NCI-H128 (cell line): Measurements from ENCODE around the gene COX6B2.

ENCODE experiments used
- DNase-seq: peaks from one replicate; lab custom pipeline; 2025; ENCODE audit not compliant: unreplicated experiment; lab: John Stamatoyannopoulos, UW

Gene COX6B2

DNA sequence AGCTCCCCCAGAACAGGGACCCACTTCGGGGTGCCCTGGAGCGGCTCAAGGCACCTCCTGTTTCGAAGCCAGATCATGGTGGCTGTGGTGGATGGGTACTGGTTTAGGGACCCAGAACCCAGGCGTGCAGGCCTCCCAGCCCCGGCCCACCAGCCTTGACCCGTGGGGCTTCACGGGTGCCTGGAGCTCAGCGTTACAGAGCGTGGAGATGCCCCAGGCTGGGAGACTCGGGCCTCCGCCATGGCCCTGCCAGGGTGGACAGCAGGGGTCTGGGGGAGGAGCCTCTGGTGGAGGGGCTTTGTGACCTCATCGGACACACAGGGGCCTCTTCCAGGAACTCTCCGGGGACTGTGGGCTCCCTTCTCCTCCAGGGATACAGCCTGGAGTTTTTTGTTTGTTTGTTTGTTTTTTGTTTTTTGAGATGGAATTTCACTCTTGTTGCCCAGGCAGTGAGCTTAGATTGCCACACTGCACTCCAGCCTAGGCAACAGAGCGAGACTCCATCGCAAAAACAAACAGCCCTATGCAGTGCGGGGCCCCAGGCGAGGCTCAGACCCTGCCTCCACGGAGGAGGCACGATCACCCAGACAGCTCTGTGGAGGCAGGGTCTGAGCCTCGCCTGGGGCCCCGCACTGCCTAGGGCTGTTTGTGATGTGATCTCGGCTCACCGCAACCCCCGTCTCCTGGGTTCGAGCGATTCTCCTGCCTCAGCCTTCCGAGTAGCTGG lies 8.6 kb upstream of the COX6B2 start, which contains the start of gene GARIN5B:
Gene GARIN5B, minus strand, starts transcription at position 271 of the 727 bp plus-strand sequence. Its CDS starts 194 bp downstream, at position 77.
- DNase-seq: no peak

DNA sequence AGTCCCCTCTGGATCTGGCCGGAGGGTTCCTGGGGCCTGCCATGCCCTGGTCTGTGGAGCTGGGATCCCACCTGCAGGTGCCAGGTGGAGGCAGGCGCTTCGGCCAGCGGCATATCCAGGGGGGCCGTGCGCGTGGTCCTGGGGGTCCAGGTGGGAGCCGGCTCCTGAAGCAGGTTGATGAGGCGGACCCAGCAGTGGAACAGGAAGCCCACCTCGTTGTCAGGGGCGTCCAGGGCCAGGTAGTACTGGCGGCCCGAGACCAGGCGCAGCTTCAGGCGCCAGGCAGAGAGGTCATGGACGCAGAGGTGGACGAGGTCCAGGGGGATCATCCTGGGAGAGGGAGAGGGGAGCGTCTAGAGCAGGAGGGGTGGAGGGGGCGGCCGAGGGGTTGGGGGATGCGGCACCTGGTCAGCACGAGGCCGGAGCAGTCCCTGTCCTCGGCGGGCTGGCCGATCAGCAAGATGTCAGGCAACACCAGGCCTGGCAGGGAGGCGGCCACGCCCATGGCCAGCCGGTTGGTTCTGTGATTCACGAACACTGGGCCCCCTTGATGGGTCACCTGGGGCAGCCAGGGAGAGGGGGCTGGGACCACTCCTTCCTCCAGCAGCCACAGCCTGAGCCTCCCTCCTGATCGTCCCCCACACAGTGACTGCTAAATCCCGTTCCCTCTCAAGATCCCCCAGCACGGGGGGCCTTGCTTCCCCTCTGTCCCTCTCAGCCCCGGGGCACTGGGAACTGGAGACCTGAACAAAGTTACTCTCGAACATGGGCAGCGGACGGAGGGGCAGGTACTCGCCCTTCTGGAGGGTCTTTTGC lies 7.9 kb upstream of the COX6B2 start:
- no peak for DNase-seq

DNA sequence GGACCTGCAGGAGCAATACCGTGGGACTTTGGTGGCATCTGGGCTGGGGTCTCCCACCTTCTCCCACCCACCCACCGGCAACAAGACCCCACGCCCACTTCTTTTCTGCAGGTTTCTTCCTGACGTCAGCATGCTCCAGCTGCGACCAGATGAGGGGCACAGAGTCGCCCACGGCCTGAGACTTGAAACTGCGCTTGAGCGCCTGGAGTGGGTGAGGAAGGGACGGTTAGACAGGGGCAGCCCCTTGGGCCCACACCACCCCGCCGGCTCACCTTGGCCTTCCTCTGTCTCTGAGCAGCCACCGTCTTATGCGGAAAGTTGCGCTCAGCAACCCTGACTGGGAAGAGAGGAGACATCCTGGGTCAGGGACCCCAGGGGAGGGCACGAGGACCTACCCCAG lies 6.4 kb upstream of the COX6B2 start:
- DNase-seq: no peak

DNA sequence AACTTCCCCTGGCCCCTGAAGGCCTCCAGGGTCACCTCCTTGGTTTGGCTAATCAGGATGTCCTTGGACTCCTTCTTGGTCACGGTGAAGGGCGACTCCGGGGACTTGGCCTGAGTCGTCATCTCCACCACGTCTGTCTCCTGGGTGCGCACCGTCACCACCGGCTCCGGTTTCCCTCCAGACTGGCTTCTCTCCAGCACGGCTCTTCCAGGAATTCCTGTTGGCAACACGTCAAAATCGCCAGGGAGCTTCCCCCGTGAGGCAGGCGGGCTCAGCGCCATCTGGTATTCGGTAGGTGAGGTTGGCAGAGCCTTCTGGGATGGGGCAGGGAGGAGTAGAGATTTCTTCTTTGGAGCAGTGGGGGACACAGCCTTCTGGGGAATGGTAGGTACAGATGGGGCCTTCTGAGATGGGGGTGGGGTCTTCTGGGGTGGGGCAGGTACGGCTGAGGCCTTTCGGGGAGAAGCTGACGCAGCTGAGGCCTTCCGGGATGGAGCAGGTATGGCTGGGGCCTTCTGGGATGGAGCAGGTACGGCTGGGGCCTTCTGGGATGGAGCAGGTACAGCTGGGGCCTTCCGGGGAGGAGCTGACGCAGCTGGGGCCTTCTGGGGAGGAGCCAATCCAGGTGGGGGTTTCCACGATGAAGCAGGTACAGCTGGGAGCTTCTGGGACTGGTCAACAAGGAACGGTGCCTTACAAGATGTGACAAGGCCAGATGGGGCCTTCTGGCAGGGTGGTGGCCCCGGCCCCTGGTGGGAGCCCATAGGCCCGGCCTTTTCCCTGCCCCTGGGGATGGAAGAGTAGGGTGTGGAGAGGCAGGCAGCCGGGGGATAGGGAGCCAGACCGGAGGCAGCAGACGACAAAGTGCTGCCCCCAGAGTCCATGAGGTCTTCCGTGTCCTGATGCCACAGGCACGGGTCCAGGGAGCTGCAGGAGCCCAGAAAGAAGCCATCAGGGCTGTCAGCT lies 4.7 kb upstream of the COX6B2 start:
- DNase-seq: no peak

DNA sequence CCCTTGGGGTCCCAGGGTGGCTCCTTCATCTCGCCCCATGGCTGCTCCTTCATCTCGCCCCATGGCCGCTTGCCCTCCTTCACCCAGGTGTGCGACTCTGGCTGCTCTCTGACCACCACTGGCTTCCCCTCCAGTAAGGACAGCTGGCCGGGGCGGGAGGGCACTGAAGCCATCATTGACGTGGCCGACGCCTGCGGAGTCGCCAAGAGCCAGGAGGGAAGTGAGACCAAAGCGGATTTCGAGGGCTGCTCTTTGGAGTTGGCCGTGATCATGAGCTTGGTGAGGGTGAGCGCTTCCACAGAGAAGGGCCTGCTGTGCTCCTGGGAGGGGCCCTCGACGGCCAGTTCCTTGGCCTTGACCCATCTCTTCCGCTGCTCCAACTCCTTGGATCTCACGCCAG lies 4.0 kb upstream of the COX6B2 start:
- no peak for DNase-seq

DNA sequence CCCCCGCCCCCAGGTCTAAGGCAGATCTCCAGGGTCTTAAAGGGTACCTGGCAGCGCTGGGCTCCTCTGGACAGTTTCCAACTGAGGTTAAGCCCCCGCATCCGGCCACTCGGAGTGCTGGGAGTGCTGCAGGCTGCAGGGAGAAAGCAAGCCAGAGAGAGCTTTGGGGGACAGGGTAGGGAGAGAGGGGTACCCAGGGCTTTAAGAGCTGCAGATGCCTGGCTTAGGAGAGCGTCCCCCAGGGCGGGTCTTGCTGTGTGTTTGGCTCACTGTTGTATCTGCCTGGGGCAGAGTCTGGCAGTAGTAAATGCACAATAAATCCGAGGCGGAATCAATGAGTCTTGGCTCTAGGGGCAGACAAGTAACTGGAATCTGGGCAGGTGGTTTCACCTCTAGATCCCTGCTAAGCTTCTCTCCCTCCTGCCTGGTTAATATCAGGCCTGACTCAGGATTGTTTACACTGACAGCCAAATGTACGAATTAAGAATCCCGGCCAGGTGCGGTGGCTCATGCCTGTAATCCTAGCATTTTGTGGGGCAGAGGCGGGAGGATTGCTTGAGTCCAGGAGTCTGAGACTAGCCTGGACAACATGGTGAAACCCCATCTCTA lies 798 bp upstream of the COX6B2 start:
- no peak for DNase-seq

DNA sequence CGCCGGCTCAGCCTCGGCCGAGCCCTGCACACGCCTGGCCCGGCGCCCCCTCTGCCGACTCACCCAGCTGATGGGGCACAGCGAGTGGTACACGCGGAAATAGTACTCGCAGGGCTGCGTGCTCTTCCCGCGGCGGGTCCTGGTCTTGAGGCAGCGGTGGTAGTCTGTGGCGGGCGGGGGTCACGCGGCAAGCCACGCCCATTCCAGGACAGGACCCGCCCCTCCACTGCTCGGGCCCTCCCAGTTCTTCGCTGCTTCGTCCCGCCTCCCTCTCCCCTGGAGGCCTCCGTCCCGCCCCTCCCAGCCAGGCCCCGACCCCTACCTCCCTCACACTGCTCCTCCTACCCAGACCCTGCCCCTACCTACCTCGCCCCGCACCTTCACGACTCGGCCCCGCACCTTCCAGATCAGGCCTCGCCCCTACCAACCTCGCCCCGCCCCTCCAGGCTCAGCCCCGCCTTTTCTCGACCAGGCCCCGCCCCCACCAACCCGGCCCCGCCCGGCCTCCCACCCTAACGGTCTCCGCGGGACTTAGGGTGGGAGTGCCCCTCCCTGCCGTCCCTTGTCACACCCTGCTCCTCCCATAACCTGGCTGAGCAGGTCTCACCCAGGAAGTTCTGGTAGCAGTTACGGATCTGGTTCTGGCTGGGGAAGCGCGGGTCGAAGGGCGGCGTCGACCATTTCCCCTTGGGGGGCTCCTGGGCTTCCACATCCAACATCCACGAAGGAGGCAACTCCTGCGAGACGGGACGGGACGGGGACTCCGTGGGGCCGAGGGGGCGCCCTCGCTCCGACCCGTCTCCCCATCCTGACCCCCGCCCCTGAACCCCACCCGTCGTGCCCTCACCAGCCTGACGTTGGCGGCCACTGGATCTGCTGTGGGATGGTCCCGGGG lies 469 bp downstream of the COX6B2 start:
- DNase-seq: no peak

DNA sequence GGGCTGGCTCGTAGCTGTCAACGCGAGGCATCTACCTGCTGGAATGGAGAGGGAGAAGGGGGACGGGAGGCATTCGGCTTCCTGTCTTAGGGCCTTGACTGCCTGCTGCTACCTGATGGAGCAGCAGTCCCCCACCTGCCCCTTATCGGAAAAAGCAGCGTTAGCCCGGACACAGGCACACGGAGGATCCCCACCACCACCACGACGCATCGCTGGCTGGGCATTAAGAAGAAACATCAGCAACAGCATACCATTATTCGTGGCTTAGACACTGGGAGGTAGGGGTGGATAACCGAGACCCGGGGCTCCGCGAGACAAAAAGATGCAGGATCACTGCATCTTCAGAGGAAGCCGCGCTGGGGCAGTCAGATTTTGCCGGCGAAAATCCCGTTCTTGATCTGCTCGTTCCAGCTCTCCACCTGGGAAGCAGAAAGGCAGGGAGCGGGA lies 1.1 kb downstream of the COX6B2 start:
- no peak for DNase-seq

DNA sequence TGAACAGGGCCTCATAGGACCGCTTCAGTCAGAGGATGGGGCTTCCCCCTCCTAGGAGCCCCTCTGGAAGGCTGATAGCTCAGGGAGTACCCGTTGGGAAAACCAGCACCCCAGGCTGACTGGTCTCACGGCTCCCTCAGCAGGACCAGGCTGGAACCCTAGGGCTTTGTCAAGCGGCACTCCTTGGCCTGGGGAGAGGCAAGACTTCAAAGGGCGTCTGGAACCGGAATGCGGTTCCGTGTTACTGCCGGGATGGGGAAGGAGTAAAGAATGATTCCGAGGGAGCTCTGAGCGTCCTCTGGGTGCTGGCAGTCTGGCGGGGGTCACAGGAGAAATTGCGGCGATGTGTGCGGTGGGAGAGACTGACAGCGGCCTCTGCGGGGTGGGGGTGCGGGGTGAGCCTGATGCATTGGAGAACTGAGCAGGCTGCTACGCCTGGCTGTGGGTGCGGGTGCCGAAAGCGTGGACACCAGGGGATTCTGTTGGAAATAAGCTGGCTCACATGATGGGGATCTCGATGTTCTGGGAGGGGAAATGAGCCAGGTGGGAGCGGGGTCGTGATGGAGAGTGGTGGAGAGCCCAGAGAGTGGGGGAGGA lies 1.9 kb downstream of the COX6B2 start:
- no peak for DNase-seq

DNA sequence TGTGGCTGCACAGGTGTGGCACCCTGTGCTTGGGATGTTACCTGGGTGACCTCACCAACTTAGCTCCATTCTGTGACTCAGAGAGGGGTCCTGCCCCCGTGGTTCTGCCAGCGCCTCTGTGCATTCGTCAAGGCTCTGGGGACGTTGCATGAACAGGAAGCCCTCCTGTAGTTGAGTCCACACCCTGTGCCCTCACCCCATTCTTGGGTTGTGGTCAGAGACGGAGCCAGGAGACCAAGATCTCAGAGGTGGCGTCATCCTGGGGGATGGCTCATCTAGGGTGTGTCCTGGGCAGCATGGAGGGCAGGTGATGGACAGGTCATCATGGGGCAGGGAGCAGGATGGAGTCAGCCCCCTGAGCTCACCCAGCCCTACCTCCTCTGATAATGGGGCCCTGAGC lies 2.5 kb downstream of the COX6B2 start:
- DNase-seq: no peak

DNA sequence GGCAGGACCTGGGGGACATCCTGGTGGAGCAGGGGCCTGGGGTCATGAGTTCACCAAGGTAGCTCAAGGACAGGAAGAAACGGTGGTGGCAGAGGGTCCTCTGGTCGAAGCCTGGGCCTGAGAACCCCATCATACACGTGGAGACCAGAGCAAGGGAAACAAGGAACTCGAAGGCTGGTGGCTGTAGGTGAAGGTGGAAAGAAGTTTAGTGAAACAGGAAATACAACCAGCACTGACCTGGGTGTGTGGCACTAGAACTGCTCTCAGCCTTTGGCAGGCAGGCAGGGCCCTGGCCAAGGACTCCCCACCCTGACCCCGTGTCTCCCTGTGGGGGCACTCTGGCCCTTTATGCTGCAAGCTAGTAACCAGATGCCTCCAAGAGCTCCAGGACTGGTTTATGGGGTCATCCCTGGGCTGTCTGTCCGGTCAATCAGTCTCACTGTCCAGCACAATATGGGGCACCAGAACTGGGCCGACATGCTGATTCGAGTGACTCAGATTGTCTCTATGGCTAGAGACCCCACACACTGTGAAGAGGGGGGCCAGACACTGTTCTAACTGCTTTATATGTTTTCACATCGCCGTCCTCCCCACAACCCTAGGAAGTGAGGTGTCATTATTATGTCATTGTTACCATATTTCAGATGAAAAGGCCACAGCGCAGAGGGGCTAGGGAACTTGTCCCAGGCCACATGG lies 3.8 kb downstream of the COX6B2 start:
- no peak for DNase-seq

DNA sequence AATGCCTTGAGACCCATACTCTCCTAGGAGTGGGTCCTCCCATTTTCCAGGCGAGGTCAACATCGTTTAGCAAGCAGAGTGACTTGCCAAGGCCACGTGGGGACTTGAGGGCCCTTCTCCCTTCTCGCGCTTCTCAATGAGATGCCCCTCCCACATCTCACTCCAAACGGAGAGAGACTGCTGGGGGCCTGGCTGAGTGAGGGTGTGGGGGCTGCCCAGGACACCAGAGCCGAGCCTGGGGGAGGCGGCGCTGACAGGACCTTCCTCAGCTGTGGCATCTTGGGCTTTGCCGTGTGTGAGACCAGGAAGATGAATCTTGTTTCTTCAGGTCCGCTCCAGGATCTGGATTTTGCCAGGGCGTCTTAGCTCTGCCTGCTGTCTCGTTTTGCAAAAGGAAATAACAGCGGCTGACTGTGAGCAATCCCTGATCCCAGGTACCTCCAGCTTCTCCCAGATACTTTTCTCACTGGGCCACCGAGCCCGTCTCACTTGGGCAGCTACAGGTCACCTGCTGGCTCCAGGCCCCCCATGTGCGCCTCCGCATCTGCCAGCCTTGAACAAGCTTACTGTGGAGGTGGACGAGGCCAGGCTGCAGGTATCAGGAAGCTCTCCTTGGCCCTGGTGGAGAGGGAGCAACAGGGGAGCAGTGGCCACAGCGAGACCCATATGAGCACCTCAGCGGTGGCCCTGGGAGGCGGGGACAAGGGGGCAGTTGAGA lies 6.0 kb downstream of the COX6B2 start:
- DNase-seq: no peak

DNA sequence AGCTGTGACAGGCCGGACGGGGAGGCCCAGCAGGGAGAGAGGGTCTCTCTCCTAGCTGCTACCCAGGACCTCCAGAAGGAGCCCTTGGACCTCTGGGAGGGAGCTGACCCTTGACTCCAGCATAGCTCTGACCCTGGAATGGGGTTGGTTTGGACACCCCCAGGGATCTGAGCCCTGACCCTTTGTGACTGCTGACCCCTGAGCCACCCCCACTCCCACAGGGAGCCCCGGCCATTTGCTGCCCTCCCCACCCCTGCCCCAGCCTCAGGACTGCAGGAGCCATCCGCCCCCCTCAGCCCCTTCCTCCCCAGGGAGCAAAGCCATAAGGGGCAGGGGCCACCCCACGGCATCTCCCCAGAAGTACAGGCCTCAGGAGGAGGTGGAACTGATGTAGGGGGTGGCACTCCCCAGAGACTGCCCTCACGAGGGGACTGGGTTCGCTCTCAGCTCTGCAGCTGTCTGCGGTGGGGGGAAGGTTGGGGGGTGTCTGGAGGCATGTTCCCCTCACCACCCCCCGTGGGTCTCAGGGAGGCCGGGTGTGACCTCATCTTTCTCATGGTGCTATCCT lies 7.0 kb downstream of the COX6B2 start:
- DNase-seq: no peak

DNA sequence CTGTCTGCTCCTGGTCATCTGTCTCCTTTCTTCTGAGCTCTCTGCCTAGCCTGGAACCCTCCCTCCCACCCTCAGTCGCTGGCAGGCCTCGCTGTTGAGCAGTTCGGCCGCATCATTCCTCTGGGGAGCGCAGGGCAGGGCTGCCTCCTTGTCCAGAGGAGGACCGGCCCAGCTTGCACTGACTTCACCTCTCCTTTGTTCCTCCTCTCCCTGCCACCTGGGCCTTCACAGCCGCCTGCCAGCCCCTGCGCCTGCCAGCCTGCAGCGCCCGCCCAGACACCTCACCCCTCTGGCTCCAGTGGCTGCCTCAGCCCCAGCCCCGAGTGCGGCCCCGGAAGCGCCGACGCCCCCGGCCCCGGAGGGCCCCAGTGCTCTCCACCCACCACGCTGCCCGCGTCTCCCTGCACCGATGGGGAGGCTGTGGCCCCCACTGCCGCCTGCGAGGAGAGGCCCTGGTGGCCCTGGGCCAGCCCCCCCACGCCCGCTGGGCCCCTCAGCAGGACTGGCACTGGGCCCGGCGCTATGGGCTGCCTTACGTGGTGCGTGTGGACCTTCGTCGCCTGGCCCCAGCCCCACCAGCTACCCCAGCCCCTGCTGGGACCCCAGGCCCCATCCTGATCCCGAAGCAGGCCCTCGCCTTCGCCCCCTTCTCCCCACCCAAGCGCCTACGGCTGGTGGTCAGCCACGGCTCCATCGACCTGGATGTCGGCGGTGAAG lies 7.6 kb downstream of the COX6B2 start:
- no peak for DNase-seq

DNA sequence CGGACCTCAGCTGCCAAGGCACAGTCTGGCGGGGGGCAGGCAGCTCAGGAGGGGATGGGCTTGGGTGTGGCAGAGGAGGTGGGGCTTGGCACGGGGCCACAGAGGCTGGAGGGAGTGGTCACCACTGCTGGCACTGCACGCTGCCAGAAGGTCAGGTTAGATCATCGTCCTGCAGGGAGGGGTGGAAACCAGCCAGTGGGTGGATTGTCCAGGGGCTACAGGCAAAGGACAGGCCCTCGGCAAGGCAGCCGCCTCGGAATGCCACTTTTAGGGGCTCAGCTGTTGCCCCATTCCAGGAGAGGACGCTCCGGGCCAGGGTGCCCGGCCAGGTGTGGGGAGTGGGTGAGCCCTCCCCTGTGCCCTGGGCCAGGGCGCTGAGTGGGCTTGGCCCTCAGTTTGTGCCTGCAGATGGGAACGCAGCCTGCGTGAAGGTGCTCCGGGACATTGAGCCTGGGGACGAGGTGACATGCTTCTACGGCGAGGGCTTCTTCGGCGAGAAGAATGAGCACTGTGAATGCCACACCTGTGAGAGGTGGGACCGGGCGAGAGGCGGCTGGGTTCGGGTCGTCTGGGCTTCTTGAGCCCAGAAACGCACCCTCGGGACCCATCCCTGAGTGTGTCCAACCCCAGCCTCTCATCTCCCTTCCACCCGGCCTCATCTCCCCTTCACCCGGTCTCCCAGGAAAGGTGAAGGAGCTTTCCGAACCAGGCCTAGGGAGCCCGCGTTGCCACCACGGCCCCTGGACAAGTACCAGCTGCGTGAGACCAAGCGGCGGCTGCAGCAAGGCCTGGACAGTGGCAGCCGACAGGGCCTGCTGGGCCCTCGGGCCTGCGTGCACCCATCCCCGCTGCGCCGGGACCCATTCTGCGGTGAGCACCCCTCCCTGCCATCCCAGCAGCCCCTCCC lies 8.4 kb downstream of the COX6B2 start:
- DNase-seq: no peak
